Endodermal cell (in vitro differentiated cells): ENCODE results near the gene PTPRCAP. TPM values are rescaled to one million over a fixed set of nuclear protein-coding genes. Genes with fewer than 3 reads are reported as not detected.

ENCODE experiments used
- DNase-seq: peaks from one replicate; pipeline ENCODE4 v3.0.0-alpha.2; 2017
- H3K27ac ChIP-seq: 2 replicates; pipeline ENCODE4 v1.5.1; 2013; ENCODE audit warnings: mild to moderate bottlenecking, low read depth, low read length, moderate library complexity
- H3K27me3 ChIP-seq: 2 replicates; pipeline ENCODE4 v1.6.1; 2013; ENCODE audit warnings: mild to moderate bottlenecking, low read length, moderate library complexity; ENCODE audit not compliant: insufficient read depth, control insufficient read depth, poor library complexity, severe bottlenecking
- H3K36me3 ChIP-seq: 2 replicates; pipeline ENCODE4 v1.7.0; 2013; ENCODE audit warnings: mild to moderate bottlenecking, low read length, moderate library complexity; ENCODE audit not compliant: control insufficient read depth, insufficient read depth
- H3K4me1 ChIP-seq: one replicate; pipeline ENCODE4 v1.7.0; 2013; ENCODE audit warnings: low read length; ENCODE audit not compliant: control insufficient read depth, insufficient read depth
- H3K4me3 ChIP-seq: 2 replicates; pipeline ENCODE4 v1.5.1; 2013; ENCODE audit warnings: mild to moderate bottlenecking, low read length, moderate library complexity
- H3K9ac ChIP-seq: 2 replicates; pipeline ENCODE4 v1.6.1; 2013; ENCODE audit warnings: mild to moderate bottlenecking, low read length, moderate library complexity; ENCODE audit not compliant: poor library complexity, severe bottlenecking; ENCODE audit errors: extremely low read depth
- H3K9me3 ChIP-seq: 2 replicates; pipeline ENCODE4 v1.6.1; 2013; ENCODE audit warnings: mild to moderate bottlenecking, low read length, moderate library complexity; ENCODE audit not compliant: control insufficient read depth
- H3K27ac Mint-ChIP-seq: 2 replicates; pipeline ENCODE4 v1.8.0; 2020; ENCODE audit warnings: mixed read lengths
- H3K27me3 Mint-ChIP-seq: 2 replicates; pipeline ENCODE4 v1.8.0; 2021; ENCODE audit warnings: mild to moderate bottlenecking, mixed read lengths; ENCODE audit not compliant: insufficient read depth
- H3K36me3 Mint-ChIP-seq: 2 replicates; pipeline ENCODE4 v1.8.0; 2020; ENCODE audit warnings: low read depth, mixed read lengths
- H3K4me1 Mint-ChIP-seq: 2 replicates; pipeline ENCODE4 v1.8.0; 2020; ENCODE audit warnings: mixed read lengths
- H3K4me3 Mint-ChIP-seq: 2 replicates; pipeline ENCODE4 v1.8.0; 2020; ENCODE audit warnings: mild to moderate bottlenecking, moderate library complexity, mixed read lengths
- H3K9me3 Mint-ChIP-seq: 2 replicates; pipeline ENCODE4 v1.8.0; 2020; ENCODE audit warnings: mild to moderate bottlenecking, mixed read lengths
- WGBS, 2 experiments: methylation state at CpG; one replicate each; pipeline versions ENCODE4 v1.1.5 to v1.1.7; 2013; ENCODE audit warnings: missing lambda C conversion rate in 2 of 2, mixed read lengths in 1 of 2; ENCODE audit not compliant: insufficient coverage in 1 of 2, insufficient read length in 1 of 2; 5-methylcytosine and 5-hydroxymethylcytosine counted together
- total RNA-seq, 2 donors: library from RNA; stranded (reverse); fragmentation: NEBNext Ultra II Directional in 1 of 2; extraction: Animal tissue kit (Norgen Biotek cat#: 25700) in 1 of 2; gene quantifications; 2 replicates in 1 of 2; 3 replicates in 1 of 2; pipeline ENCODE4 v1.2.1, GENCODE V29; 2021
- TF ChIP-seq, protein P1 (sequence below): fragments of 200-600 bp; sonication (generic); conservative IDR thresholded peaks from 2 replicates; pipeline ENCODE4 v1.5.0; 2021; ENCODE audit warnings: antibody characterized with exemption, mild to moderate bottlenecking

PTPRCAP gene
- total RNA-seq, 2 donors from 2014 or later = 2.1 TPM; not detected in 1

DNA sequence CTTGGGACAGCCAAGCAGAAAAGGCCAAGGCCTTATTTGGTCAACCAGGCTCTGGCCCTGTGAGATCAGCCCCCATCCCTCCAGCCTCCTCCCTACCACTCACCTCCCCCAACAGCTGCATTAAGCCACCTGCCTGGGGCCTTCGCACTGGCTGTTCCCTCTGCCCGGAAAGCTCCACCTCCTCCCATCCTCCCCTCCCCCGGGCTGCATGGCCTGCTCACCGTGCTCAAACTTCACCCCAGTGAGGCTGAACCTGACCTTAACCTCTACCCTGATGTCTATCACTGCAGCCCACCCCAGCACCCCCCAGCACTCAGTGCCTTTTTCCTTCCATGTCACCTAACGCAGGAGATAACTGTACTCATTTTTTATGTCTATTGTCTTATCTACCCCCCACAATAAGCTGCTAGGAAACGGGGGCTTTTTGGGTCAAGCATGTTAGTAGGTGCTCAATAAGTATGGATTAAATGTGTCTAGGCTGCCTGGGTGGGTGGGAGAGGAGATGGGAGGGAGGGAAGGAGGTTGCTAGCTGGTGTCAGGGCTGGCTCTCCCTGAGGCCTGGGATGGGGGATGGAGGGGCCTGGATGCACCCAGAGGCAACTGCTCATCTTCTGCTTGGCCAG is 912 bp downstream of the PTPRCAP start:
- Histone ChIP-seq H3K9me3 (no peaks in the 10 kb centered on the region), H3K4me3 (no peak overlapping the region), H3K9ac (no peak overlapping the region), H3K27ac (no peak overlapping the region), H3K27me3 (no peaks in the 10 kb centered on the region), H3K36me3 (peaks cover 45% of the 10 kb centered on the region), H3K4me1 (no peaks in the 10 kb centered on the region)
- Mint-ChIP-seq H3K4me3 (no peak overlapping the region), H3K36me3 (peaks cover 39% of the 10 kb centered on the region), H3K4me1 (peaks cover 3% of the 10 kb centered on the region), H3K9me3 (no peaks in the 10 kb centered on the region), H3K27me3 (no peaks in the 10 kb centered on the region), H3K27ac (peak overlapping the region; percentile 77)
- peak; percentile 81 for DNase-seq
- 66 to 70% methylated on average over 3 to 6 of the region's 6 CpGs for WGBS, 2 experiments
- TF ChIP-seq, protein P1, sequence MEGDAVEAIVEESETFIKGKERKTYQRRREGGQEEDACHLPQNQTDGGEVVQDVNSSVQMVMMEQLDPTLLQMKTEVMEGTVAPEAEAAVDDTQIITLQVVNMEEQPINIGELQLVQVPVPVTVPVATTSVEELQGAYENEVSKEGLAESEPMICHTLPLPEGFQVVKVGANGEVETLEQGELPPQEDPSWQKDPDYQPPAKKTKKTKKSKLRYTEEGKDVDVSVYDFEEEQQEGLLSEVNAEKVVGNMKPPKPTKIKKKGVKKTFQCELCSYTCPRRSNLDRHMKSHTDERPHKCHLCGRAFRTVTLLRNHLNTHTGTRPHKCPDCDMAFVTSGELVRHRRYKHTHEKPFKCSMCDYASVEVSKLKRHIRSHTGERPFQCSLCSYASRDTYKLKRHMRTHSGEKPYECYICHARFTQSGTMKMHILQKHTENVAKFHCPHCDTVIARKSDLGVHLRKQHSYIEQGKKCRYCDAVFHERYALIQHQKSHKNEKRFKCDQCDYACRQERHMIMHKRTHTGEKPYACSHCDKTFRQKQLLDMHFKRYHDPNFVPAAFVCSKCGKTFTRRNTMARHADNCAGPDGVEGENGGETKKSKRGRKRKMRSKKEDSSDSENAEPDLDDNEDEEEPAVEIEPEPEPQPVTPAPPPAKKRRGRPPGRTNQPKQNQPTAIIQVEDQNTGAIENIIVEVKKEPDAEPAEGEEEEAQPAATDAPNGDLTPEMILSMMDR = no peak

DNA sequence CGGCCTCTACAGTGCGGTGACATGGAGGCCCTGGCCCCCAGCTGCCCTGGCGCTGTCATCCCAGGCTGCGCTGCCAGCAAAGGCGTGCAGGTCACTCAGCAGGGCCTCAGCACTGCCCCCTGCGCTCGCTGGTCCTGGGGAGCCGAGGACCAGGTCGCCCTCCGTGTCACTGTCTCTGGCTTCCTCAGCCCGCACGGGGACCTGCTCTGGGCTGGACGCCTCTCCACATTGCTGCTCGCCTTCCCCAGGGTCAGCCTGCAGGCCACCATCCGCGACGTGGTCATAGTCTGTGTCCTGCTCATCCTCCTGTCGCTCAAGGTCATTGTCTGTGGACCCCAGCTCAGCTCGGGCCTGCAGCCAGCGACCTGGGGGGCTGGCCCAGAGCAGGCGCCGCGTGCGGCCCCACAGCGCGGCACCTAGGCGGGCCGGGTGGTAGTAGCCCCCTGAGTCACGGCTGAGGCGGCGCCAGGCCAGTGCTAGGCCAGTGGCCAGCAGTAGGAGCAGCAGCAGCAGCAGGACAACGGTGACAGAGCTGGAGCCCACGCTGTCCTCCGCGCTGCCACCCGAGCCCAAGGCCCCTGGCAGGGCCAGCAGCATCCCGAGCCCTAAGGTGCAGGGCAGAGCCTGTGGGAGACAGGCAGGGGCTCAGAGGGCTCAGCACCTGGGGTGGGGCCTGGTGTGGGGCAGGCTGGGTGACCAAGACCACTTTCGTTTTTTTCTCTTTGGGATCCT is 1.6 kb downstream of the PTPRCAP start:
- Histone ChIP-seq H3K4me3 (no peak overlapping the region), H3K9me3 (no peaks in the 10 kb centered on the region), H3K27me3 (no peaks in the 10 kb centered on the region), H3K36me3 (peaks cover 46% of the 10 kb centered on the region), H3K4me1 (no peaks in the 10 kb centered on the region), H3K27ac (no peak overlapping the region), H3K9ac (no peak overlapping the region)
- Mint-ChIP-seq H3K4me1 (peaks cover 3% of the 10 kb centered on the region), H3K9me3 (no peaks in the 10 kb centered on the region), H3K27ac (peak overlapping the region; percentile 64), H3K27me3 (no peaks in the 10 kb centered on the region), H3K4me3 (no peak overlapping the region), H3K36me3 (peaks cover 36% of the 10 kb centered on the region)
- 89 to 93% methylated on average over 27 to 38 of the region's 38 CpGs for WGBS, 2 experiments
- DNase-seq = no peak
- TF ChIP-seq, protein P1 = no peak

DNA sequence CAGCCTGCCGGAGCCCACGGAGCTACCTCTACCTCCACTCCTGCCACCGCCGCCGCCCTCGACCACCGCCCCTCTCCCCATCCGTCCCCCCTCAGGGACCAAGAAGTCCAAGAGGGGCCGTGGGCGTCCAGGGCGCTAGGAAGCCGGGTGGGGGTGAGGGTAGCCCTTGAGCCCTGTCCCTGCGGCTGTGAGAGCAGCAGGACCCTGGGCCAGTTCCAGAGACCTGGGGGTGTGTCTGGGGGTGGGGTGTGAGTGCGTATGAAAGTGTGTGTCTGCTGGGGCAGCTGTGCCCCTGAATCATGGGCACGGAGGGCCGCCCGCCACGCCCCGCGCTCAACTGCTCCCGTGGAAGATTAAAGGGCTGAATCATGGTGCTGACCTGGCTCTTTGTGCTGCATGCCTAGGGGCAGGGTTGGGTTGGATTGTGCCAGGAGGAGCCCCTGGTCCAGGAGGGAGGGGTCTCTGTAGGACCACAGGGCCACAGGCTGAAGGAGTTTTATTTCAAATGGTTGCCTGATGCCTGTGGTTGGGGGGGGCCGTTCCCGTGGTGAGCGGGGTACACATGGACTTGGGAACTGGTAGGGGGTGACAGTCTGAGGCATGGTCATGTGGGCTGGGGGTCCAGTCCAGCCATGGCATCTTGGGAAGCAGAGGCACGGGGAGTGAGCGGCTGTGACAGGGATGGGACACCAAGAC is 2.3 kb downstream of the PTPRCAP start:
- WGBS, 2 experiments = 93% methylated on average over 9 to 26 of the region's 26 CpGs
- H3K27ac Mint-ChIP-seq = peak overlapping the region; percentile 64

More for the DNA sequence above, 2.3 kb downstream of the PTPRCAP start:
- Histone ChIP-seq H3K27me3 (no peaks in the 10 kb centered on the region), H3K36me3 (peaks cover 46% of the 10 kb centered on the region), H3K4me1 (no peaks in the 10 kb centered on the region), H3K9me3 (no peaks in the 10 kb centered on the region), H3K9ac (no peak overlapping the region), H3K27ac (no peak overlapping the region), H3K4me3 (no peak overlapping the region)
- TF ChIP-seq, protein P1 = no peak
- H3K27me3 Mint-ChIP-seq = no peaks in the 10 kb centered on the region
- peaks cover 3% of the 10 kb centered on the region for H3K4me1 Mint-ChIP-seq
- H3K36me3 Mint-ChIP-seq = peaks cover 36% of the 10 kb centered on the region
- no peak for DNase-seq
- H3K4me3 Mint-ChIP-seq = no peak overlapping the region
- no peaks in the 10 kb centered on the region for H3K9me3 Mint-ChIP-seq
